Spinal cord (tissue), 10 donors: ENCODE data around the gene ANKRD10. TPM values are rescaled to one million over a fixed set of nuclear protein-coding genes. Genes with fewer than 3 reads are reported as not detected.

ENCODE experiments used
- DNase-seq, 6 donors: peaks; one replicate each; pipeline versions ENCODE4 v3.0.0 to v3.0.0-alpha.2; 2013 to 2015; ENCODE audit warnings: low spot score in 6 of 6, low read depth in 4 of 6
- H3K27ac ChIP-seq: one replicate; pipeline ENCODE4 v1.5.1; 2013; ENCODE audit warnings: low read depth, low read length, control low read depth
- H3K27me3 ChIP-seq: one replicate; pipeline ENCODE4 v1.6.1; 2013; ENCODE audit warnings: low read length; ENCODE audit not compliant: control insufficient read depth, insufficient read depth
- H3K36me3 ChIP-seq: one replicate; pipeline ENCODE4 v1.6.1; 2013; ENCODE audit warnings: low read length; ENCODE audit not compliant: control insufficient read depth, insufficient read depth
- H3K4me1 ChIP-seq: one replicate; pipeline ENCODE4 v1.6.1; 2013; ENCODE audit warnings: low read length; ENCODE audit not compliant: control insufficient read depth, insufficient read depth
- H3K4me3 ChIP-seq: one replicate; pipeline ENCODE4 v1.5.1; 2013; ENCODE audit warnings: low read depth, low read length, control low read depth
- H3K9me3 ChIP-seq: one replicate; pipeline ENCODE4 v1.6.1; 2013; ENCODE audit warnings: low read length; ENCODE audit not compliant: control insufficient read depth, insufficient read depth
- WGBS: methylation state at CpG from one replicate; pipeline ENCODE4 v1.1.5; 2013; ENCODE audit warnings: missing lambda C conversion rate; ENCODE audit not compliant: insufficient coverage; 5-methylcytosine and 5-hydroxymethylcytosine counted together
- polyA plus RNA-seq, 2 donors: library from polyadenylated mRNA; unstranded; fragments of 120-200 nt; gene quantifications; one replicate each; pipeline ENCODE4 v1.2.1, GENCODE V29; 2013; ENCODE audit not compliant: insufficient read length in 2 of 2
- total RNA-seq, 2 donors: library from RNA; depleted of rRNA in 1 of 2; stranded (reverse); fragments of 120-200 nt in 1 of 2; fragments of >200 nt in 1 of 2; gene quantifications; one replicate each; pipeline versions ENCODE4 v1.2.3 to v1.2.4, GENCODE V29; 2013 to 2014
- donor health status: healthy.

ANKRD10 gene
- total and polyA plus RNA-seq, 4 donors, result 187 to 221 (median 191) TPM

DNA sequence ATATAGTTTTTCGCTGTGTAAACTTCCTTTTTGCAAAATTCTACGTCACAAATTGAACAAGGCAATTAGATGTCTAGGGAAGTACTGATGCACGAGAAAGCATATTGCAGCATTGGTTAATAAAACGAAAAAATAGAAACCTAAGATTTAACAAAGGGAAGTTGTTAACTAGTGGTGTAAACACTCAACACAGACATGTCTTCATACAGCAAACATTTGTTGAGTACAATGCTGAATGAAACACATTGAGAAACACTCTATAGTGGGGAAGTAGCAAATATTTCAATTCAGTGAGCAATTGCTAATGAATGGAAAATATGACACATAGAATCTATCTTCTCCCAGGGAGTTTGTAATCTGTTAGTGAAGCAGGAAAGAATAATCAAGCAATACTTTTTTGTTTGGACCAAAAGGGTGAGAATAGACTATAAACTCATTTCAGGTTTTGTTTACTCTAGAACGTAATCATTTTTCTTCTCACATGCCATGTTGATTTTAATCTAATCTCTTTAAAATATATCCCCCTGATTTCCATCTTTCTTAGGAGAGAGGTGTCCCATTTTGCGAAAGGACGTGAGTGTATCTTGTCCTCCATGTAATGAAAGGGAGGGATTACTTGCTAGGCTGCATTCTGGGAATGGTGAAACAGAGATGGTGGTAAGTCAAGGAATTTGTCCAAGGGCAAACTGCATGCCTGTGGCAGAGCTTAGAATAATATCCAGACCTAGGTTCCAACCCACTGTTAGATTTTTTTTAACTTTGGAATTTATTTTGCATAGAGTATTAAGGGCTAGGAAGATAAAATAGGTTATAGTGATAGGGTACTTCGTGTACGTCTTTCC, 1.7 kb upstream of the ANKRD10 start:
- peak overlapping the region; percentile 99 for H3K27ac ChIP-seq
- DNase-seq, result peak in 1 of 6 donors; percentile 43
- H3K4me3 ChIP-seq, result peak overlapping the region; percentile 68
- no peaks in the 10 kb centered on the region for H3K27me3 ChIP-seq
- peaks cover 3% of the 10 kb centered on the region for H3K4me1 ChIP-seq
- H3K9me3 ChIP-seq, result no peaks in the 10 kb centered on the region
- H3K36me3 ChIP-seq, result peaks cover 5% of the 10 kb centered on the region
- 100% methylated on average over 2 of the region's 9 CpGs for WGBS

DNA sequence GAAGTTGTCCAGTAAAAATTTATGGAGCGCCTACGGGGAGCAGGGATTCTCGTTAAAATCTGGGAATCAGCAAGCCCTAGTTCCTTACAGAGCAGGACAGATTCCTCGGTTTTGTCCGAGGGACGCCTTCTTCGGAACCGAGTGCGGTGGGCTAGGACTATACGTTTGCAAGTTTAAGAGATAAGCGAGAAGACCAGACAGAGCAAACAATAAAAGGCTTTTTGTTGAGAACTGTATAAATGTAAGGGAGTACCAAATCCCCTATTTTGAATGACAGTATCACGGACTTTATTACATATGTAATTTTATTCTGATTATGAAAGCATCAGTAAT, 971 bp upstream of the ANKRD10 start:
- Histone ChIP-seq H3K27ac (peak overlapping the region; percentile 99), H3K4me1 (peaks cover 6% of the 10 kb centered on the region), H3K36me3 (peaks cover 8% of the 10 kb centered on the region), H3K4me3 (peak overlapping the region; percentile 68), H3K27me3 (no peaks in the 10 kb centered on the region), H3K9me3 (no peaks in the 10 kb centered on the region)
- 2% methylated on average over 8 of the region's 12 CpGs for WGBS
- DNase-seq, result no peak

GRCh38 chr13:110914331-110915056, 375 bp downstream of the ANKRD10 start:
- Histone ChIP-seq H3K27ac (peak overlapping the region; percentile 99), H3K4me3 (peak overlapping the region; percentile 89), H3K36me3 (peaks cover 9% of the 10 kb centered on the region), H3K9me3 (no peaks in the 10 kb centered on the region), H3K4me1 (peaks cover 10% of the 10 kb centered on the region), H3K27me3 (no peaks in the 10 kb centered on the region)
- DNase-seq, result peak; percentile 62 to 94 (median 72)
- under 1% methylated on average over 103 of the region's 103 CpGs for WGBS

DNA sequence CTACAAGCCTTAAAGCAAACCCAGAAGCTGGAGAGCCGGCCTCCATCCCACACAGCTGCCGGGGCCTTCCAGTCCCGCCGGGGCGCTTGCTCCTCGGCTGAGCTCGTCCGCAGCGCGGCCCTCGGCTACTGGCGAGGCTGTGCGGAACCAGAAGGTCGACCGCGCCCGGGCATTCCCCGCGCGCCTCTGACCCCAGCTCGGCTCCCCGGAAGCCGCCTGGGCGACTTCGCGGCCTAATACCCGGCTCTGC, 863 bp downstream of the ANKRD10 start:
- Histone ChIP-seq H3K36me3 (peaks cover 9% of the 10 kb centered on the region), H3K4me1 (peaks cover 10% of the 10 kb centered on the region), H3K27me3 (no peaks in the 10 kb centered on the region), H3K27ac (peak overlapping the region; percentile 99), H3K4me3 (peak overlapping the region; percentile 89), H3K9me3 (no peaks in the 10 kb centered on the region)
- peak in 2 of 6 donors; percentile 13 for DNase-seq
- WGBS, result 0% methylated on average over 27 of the region's 27 CpGs

- H3K27me3 ChIP-seq, result no peaks in the 10 kb centered on the region
- H3K9me3 ChIP-seq, result no peaks in the 10 kb centered on the region
- H3K27ac ChIP-seq, result peak overlapping the region; percentile 99
- H3K4me3 ChIP-seq, result peak overlapping the region; percentile 89
- peaks cover 9% of the 10 kb centered on the region for H3K36me3 ChIP-seq
- DNase-seq, result peak in 1 of 6 donors; percentile 38
- H3K4me1 ChIP-seq, result peaks cover 10% of the 10 kb centered on the region
- 0% methylated on average over 7 of the region's 16 CpGs for WGBS
Observed at GRCh38 chr13:110913322-110914080, 1.4 kb downstream of the ANKRD10 start.

GRCh38 chr13:110912651-110913051, 2.2 kb downstream of the ANKRD10 start:
- peaks cover 12% of the 10 kb centered on the region for H3K4me1 ChIP-seq
- no peaks in the 10 kb centered on the region for H3K9me3 ChIP-seq
- WGBS, result 13% methylated on average over 6 of the region's 10 CpGs
- H3K27ac ChIP-seq, result peak overlapping the region; percentile 17
- H3K27me3 ChIP-seq, result no peaks in the 10 kb centered on the region
- peak overlapping the region; percentile 89 for H3K4me3 ChIP-seq
- H3K36me3 ChIP-seq, result peaks cover 9% of the 10 kb centered on the region
- DNase-seq, result peak in 1 of 6 donors; percentile 26

DNA sequence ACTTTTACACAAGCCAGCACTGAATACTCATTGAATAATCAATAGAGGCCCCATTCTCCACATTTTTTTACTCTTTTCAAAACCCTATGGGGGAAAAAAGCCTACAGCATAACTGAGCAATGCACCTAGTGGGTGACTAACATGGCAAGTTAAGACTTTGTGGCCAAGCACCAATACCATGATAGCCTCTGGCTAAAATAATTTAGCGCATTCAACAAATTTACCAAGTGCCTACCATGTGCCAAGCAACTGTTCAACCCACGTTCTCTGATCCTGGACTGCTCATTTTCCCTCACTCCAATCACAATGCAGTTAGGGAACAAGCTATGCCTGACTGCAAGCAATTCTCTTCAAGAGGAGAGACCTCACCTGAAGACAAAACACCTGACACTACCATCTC, 3.0 kb downstream of the ANKRD10 start:
- Histone ChIP-seq H3K27ac (no peak overlapping the region), H3K36me3 (peaks cover 9% of the 10 kb centered on the region), H3K27me3 (no peaks in the 10 kb centered on the region), H3K9me3 (no peaks in the 10 kb centered on the region), H3K4me3 (no peak overlapping the region), H3K4me1 (peaks cover 12% of the 10 kb centered on the region)
- no peak for DNase-seq
- WGBS, result 47% methylated on average over 2 of the region's 2 CpGs

- WGBS, result 89% methylated on average over 8 of the region's 14 CpGs
- Histone ChIP-seq H3K4me1 (peaks cover 12% of the 10 kb centered on the region), H3K27ac (no peak overlapping the region)
Observed at GRCh38 chr13:110910013-110910890, 4.6 kb downstream of the ANKRD10 start.

More at GRCh38 chr13:110910013-110910890, 4.6 kb downstream of the ANKRD10 start:
- peaks cover 13% of the 10 kb centered on the region for H3K36me3 ChIP-seq
- no peaks in the 10 kb centered on the region for H3K9me3 ChIP-seq
- H3K27me3 ChIP-seq, result no peaks in the 10 kb centered on the region
- no peak overlapping the region for H3K4me3 ChIP-seq
- DNase-seq, result peak in 1 of 6 donors; percentile 64
